Measurements from ENCODE around the gene SUPT16H.

- TF ChIP-seq CTCF (conservative IDR thresholded peaks at IDR 0.05) (no peak), EZH2 (IDR thresholded peaks at IDR 0.05; ENCODE audit: low read depth) (no peak)
These were observed 33.3 kb downstream of the SUPT16H start for GRCh38 chr14:21350539-21350938.

All from PC-9 (cell line).